Vagina (tissue), 2 donors: ENCODE results near the gene TMEM95.

Experiments
- POLR2A ChIP-seq, 2 donors: fragments of 450-650 bp; IDR thresholded peaks; one replicate each; pipeline ENCODE4 v1.6.1; 2017; ENCODE audit warnings: antibody characterized with exemption in 2 of 2, mild to moderate bottlenecking in 2 of 2, moderate library complexity in 2 of 2
- POLR2AphosphoS5 ChIP-seq, 2 donors: sonication (generic); formaldehyde crosslinking; IDR thresholded peaks; one replicate each; pipeline ENCODE4 v1.9.0; 2017; ENCODE audit warnings: antibody characterized with exemption in 2 of 2, mild to moderate bottlenecking in 2 of 2, low read depth in 1 of 2; ENCODE audit not compliant: insufficient read depth in 1 of 2
- TF ChIP-seq, protein P1 (sequence below), 3 experiments: fragments of 450-650 bp in 2 of 3; fragments of 200-600 bp in 1 of 3; sonication (generic) in 1 of 3; IDR thresholded peaks; one replicate each; pipeline ENCODE4 v1.5.1; 2017 to 2019; ENCODE audit warnings: antibody characterized with exemption in 3 of 3, mild to moderate bottlenecking in 2 of 3, moderate library complexity in 2 of 3

GRCh38 chr17:7404737-7405349 is 49.9 kb downstream of the TMEM95 start:
- TF ChIP-seq, protein P1, sequence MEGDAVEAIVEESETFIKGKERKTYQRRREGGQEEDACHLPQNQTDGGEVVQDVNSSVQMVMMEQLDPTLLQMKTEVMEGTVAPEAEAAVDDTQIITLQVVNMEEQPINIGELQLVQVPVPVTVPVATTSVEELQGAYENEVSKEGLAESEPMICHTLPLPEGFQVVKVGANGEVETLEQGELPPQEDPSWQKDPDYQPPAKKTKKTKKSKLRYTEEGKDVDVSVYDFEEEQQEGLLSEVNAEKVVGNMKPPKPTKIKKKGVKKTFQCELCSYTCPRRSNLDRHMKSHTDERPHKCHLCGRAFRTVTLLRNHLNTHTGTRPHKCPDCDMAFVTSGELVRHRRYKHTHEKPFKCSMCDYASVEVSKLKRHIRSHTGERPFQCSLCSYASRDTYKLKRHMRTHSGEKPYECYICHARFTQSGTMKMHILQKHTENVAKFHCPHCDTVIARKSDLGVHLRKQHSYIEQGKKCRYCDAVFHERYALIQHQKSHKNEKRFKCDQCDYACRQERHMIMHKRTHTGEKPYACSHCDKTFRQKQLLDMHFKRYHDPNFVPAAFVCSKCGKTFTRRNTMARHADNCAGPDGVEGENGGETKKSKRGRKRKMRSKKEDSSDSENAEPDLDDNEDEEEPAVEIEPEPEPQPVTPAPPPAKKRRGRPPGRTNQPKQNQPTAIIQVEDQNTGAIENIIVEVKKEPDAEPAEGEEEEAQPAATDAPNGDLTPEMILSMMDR (IDR thresholded peaks at IDR 0.05): no peak
- TF ChIP-seq POLR2A (IDR thresholded peaks at IDR 0.05): peak in 1 of 2 donors; percentile 56
- TF ChIP-seq POLR2AphosphoS5 (IDR thresholded peaks at IDR 0.05; ENCODE audit: insufficient read depth in 1 of 2, low read depth in 1 of 2): peak in 1 of 2 donors; percentile 70
